Measurements from ENCODE around the gene TECR.
"Not testable (repeated sequence)": the region's sequence is repeated elsewhere in the genome, so short reads cannot be mapped to it uniquely, and the experiment has no call there.

Gene TECR

GRCh38 chr19:14540741-14541525 is 11.5 kb downstream of the TECR start:
- DNase-seq (ENCODE audit: low read depth) = no peak

- not testable (repeated sequence) for DNase-seq (ENCODE audit: low read depth)
Observed at GRCh38 chr19:14541979-14542378, 12.6 kb downstream of the TECR start.

GRCh38 chr19:14542711-14543328 is 13.4 kb downstream of the TECR start:
- DNase-seq (ENCODE audit: low read depth) = no peak

GRCh38 chr19:14544047-14544446 is 14.7 kb downstream of the TECR start:
- DNase-seq (ENCODE audit: low read depth) = no peak

DNA sequence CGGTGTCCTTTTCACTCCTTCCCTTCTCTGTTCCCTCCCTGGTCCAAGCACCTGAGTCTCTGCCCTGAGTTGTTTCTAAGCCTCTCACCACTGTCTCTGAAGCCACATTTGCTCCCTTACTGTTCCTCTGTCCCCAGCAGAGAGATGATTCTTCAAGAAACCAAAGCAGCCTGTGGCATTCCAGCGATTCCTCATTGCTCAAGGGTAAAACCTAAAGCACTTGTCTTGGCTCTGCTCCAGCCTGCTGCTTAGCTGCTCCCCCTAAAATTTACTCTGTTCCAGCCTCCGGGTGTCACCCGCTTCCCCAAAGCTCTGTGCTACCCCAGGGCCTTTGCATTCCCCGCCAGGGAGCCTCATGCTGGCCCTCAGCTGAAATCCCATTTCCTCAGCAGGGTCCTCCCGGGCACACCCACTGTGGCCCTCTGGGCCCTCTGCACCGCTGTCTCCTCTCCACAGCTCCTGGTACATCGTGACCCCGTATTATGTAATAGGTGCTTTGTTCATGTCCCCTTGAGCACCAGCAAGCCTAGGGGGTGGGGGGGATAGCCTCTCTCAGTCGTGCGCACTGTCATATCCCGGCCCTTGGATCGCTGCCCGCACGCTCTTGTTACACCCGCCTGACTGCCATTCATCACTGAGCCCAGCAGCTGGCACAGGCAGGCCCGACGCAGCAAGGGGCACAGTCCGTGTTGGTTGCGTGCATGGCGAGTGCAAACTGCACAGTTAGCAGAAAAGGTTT is 15.8 kb downstream of the TECR start:
- DNase-seq (ENCODE audit: low read depth) = no peak

DNA sequence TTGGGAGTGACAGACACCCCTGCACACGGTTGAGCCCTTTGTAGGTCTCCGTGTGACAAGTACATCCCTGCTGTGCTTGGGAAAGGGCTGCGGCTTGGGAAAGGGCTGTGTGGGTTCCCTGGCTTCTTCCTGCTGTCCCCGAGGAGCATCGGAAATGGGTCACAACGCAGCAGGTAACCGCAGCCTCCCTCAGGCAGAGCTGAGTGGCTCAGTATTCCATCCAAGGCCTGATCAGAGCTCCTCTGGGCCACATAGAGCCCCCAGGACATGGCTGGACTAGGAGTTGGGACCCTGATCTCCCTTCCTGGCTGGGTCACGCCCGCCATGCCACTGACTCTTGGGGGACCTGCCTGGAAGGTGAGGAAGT is 16.3 kb downstream of the TECR start:
- DNase-seq (ENCODE audit: low read depth) = no peak

GRCh38 chr19:14550201-14550754 is 20.9 kb downstream of the TECR start:
- no peak for DNase-seq (ENCODE audit: low read depth)

- peak; percentile 50 for DNase-seq (ENCODE audit: low read depth)
Observed at GRCh38 chr19:14551134-14552005, 22.0 kb downstream of the TECR start.

GRCh38 chr19:14552006-14552360 is 22.6 kb downstream of the TECR start:
- not testable (repeated sequence) for DNase-seq (ENCODE audit: low read depth)

DNA sequence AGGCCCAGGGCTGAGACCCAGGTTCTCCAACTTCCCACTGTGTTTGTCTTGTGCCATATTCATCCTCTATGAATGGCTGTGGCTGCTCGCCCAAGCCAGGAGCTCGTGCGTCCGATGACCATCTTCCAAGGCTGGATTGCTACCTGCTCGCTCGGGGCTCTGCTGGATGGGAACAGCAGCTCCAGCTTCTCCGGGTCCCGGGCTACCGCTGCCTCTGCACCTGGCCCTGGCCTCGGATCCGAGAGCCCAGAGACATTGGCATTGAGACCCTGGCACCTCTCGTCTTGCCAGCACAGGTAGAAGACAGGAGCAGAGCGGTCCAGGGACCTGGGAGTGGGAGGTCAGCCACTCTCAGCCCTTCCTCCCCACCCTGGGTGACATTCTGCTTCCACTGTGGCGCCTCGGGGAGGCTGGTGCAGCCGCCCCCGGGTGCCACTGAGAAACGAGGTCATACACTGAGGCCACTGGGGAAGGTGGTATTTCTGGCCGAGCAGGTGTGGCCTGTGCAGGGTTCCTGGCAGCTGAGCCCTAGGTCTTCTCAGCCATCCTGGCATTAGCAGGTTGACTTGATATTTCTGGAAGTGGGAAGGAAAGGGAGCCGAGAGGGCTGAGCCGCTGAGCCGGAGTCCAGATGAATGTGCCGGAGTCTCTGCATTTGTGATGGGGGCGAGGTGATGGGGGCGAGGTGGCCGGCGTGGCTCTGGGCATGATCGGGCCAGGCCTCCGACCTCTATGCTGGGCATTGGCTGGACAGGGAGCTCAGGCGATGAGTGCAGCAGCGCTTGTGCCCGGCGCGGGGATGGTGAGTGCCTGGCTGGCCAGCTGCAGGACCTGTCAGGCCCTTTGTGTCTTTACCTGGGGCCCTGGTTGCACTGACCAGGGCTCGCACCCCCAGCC is 23.9 kb downstream of the TECR start:
- no peak for DNase-seq (ENCODE audit: low read depth)

GRCh38 chr19:14553939-14554243 is 24.5 kb downstream of the TECR start:
- no peak for DNase-seq (ENCODE audit: low read depth)

DNA sequence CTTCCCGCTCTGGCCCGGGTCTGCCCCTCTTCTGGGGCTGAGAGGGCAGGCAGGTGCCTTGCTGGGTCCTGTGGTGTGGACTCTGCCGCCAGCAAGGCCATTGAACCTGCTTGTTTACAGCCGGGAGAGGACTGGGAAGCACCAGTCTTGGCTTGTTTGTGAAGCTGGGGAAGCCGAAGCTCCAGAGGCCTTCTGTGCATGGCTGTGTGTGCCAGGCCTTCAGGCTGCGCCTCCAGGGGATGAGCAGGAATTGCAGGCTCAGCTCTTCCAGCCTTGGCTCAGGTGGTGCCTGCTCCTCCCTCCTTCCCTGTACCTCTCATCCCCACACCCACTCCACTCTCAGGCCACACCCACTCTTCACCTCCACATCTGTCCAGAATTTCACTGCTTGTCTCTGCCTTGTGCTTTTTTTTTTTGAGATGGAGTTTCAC is 25.0 kb downstream of the TECR start:
- DNase-seq (ENCODE audit: low read depth) = no peak

DNA sequence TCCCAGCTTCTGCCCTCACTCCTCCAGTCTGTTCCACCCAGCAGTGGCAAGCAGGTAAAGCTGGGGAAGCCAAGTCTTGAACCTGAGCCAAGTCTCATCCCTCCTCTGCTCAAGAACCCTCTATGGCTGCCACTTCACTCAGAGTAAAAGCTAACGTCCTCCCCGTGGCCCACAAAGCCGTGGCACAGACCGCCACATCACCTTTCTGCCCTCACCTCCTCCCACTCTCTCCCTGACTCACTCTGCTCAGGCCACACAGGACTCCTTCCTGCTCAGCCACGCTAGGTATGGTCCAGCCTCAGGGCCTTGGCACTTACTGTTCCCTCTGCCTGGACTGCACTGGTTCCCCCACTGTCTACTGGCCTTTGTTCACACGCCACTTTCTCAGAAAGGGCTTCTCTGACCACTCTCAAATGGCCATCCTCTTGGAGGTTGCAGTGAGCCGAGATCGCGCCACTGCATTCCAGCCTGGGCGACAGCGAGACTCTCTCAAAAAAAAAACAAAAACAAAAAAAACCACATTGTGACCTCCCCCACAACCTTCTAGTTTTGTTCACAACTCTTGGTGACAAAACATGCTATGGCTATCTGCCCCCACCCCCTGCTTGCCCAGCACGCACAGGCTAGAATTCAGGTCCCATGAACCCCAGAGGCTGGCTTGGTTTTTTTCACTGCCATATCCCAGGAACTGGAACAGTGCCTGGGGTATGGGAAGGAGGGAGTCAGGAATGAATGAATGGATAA is 26.7 kb downstream of the TECR start:
- no peak for DNase-seq (ENCODE audit: low read depth)

DNA sequence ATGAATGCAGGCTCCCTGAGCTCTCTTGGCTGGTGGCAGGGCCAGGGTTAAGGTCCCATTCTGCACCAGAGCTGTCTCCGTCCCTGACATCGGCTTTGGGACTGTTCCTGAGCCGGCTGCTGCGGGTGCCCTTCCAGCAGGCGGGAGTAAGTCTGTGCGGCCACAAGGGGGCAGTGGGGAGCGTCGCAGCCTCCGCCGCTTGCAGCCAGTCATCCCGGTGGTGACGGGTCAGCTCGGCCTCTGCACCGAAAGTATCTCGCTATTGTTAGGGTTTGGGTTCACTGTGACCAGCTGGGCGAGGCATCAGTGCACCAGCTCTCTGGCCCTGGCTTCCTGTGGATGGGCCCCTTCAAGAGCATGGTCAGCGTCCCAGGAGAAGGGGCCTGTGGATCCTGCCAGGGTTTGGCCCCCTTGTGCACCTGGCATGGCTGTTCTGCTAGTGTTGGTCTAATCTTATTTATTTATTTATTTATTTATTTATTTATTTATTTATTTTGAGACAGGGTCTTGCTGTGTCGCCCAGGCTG is 27.3 kb downstream of the TECR start:
- DNase-seq (ENCODE audit: low read depth) = peak; percentile 51

GRCh38 chr19:14558370-14559066 is 29.1 kb downstream of the TECR start:
- DNase-seq (ENCODE audit: low read depth) = no peak

GRCh38 chr19:14559916-14560775 is 30.8 kb downstream of the TECR start:
- no peak for DNase-seq (ENCODE audit: low read depth)

DNA sequence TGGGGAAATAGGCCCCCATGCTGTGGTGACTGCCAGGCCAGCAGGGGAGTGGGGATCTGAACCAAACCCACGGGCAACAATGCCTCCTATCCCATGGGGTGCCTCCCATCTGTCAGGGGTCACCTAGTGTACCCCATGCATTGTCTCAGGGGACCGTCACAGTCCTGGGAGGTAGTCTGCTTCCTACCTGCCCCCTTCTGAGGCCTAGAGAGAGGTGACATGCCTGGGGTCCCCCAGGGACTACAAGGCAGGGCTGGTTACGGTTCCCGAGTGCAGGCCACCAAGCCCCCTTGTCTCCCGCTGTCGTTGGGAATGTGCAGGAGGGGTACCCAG is 31.3 kb downstream of the TECR start:
- no peak for DNase-seq (ENCODE audit: low read depth)

- DNase-seq (ENCODE audit: low read depth) = no peak
Observed at GRCh38 chr19:14561249-14561648, 31.9 kb downstream of the TECR start.
